H1 (cell line): ENCODE measurements around the gene TMEM255B. TPM values are rescaled to one million over a fixed set of nuclear protein-coding genes. Genes with fewer than 3 reads are reported as not detected.

Source experiments
- CTCF ChIA-PET: fragments of 300-600 bp; sonication (Branson Sonifier 250); formaldehyde crosslinking; loops from one replicate; lab custom pipeline; 2021; ENCODE audit not compliant: partially characterized antibody; lab: Charles Lee
- POLR2A ChIA-PET: fragments of 300-600 bp; sonication (Branson Sonifier 250); formaldehyde crosslinking; loops from one replicate; lab custom pipeline; 2021; ENCODE audit warnings: inconsistent platforms; ENCODE audit not compliant: partially characterized antibody; lab: Charles Lee
- DNase-seq, 2 experiments: peaks; one replicate each; pipeline versions ENCODE4 v3.0.0 to v3.0.0-alpha.2; 2010 to 2022; ENCODE audit warnings: low spot score in 2 of 2, low read depth in 1 of 2, mixed read lengths in 1 of 2
- FAIRE-seq: peaks from 2 replicates; lab custom pipeline; 2011; peaks lifted over from hg19 to GRCh38; lab: Jason Lieb, UNC
- H2AFZ ChIP-seq: 2 replicates; pipeline ENCODE4 v1.8.1; 2012; ENCODE audit warnings: low read length, inconsistent platforms
- H2AK5ac ChIP-seq: 2 replicates; pipeline ENCODE4 v1.6.1; 2013; ENCODE audit warnings: low read depth, low read length
- H2BK120ac ChIP-seq: replicated peaks from 2 replicates; pipeline ENCODE3; 2013; ENCODE audit warnings: low read depth, low read length, inconsistent platforms
- H2BK12ac ChIP-seq: 2 replicates; pipeline ENCODE4 v1.6.1; 2013; ENCODE audit warnings: low read depth, low read length
- H2BK15ac ChIP-seq: 2 replicates; pipeline ENCODE4 v1.6.1; 2013; ENCODE audit warnings: low read length
- H2BK20ac ChIP-seq: 2 replicates; pipeline ENCODE4 v1.6.1; 2013; ENCODE audit warnings: low read length
- H2BK5ac ChIP-seq: 2 replicates; pipeline ENCODE4 v1.6.1; 2013; ENCODE audit warnings: low read depth, low read length
- H3K14ac ChIP-seq: 2 replicates; pipeline ENCODE4 v1.6.1; 2013; ENCODE audit warnings: inconsistent platforms; ENCODE audit not compliant: insufficient read length
- H3K18ac ChIP-seq: 2 replicates; pipeline ENCODE4 v1.6.1; 2013; ENCODE audit warnings: low read length; ENCODE audit errors: extremely low read depth
- H3K23ac ChIP-seq: 2 replicates; pipeline ENCODE4 v1.6.1; 2013; ENCODE audit warnings: inconsistent platforms; ENCODE audit not compliant: insufficient read length
- H3K23me2 ChIP-seq: 2 replicates; pipeline ENCODE4 v1.6.1; 2013; ENCODE audit warnings: low read depth, low read length
- H3K27ac ChIP-seq: 2 replicates; pipeline ENCODE4 v1.6.1; 2011; ENCODE audit warnings: low read depth, low read length, inconsistent platforms
- H3K27me3 ChIP-seq, 4 experiments: replicated peaks in 1 of 4; 1 replicate in 1 of 4; 2 replicates in 3 of 4; pipeline versions ENCODE4 v1.6.1 to v1.8.1; 2011 to 2013; ENCODE audit warnings: low read length in 3 of 4, mild to moderate bottlenecking in 3 of 4, inconsistent platforms in 2 of 4, mixed read lengths in 2 of 4, moderate library complexity in 1 of 4; ENCODE audit not compliant: control insufficient read depth in 3 of 4, insufficient read depth in 3 of 4; ENCODE audit errors: extremely low read depth in 1 of 4
- H3K36me3 ChIP-seq, 4 experiments: 2 replicates each; pipeline versions ENCODE4 v1.6.1 to v1.8.1; 2011 to 2013; ENCODE audit warnings: mild to moderate bottlenecking in 4 of 4, low read length in 3 of 4, moderate library complexity in 2 of 4, control low read depth in 1 of 4, inconsistent platforms in 1 of 4; ENCODE audit not compliant: insufficient read depth in 4 of 4, control insufficient read depth in 2 of 4
- H3K4ac ChIP-seq: replicated peaks from 2 replicates; pipeline ENCODE3; 2013; ENCODE audit warnings: low read length, low read depth, mixed read lengths, inconsistent platforms; ENCODE audit not compliant: insufficient read length
- H3K4me1 ChIP-seq, 4 experiments: replicated peaks in 1 of 4; 1 replicate in 1 of 4; 2 replicates in 3 of 4; pipeline versions ENCODE4 v1.6.1 to v1.8.1; 2011 to 2013; ENCODE audit warnings: low read length in 3 of 4, inconsistent platforms in 2 of 4, mixed read lengths in 1 of 4; ENCODE audit not compliant: insufficient read depth in 4 of 4, control insufficient read depth in 3 of 4
- H3K4me2 ChIP-seq, 2 experiments: 2 replicates each; pipeline versions ENCODE4 v1.6.1 to v1.8.1; 2011 to 2013; ENCODE audit warnings: low read depth in 2 of 2, low read length in 2 of 2, control low read depth in 1 of 2, inconsistent platforms in 1 of 2, mild to moderate bottlenecking in 1 of 2; ENCODE audit not compliant: insufficient read depth in 1 of 2
- H3K4me3 ChIP-seq, 4 experiments: fragments of 200-600, 300-600 bp in 1 of 4; sonication (generic), shearing (Covaris generic), sonication (Bioruptor Twin) in 1 of 4; 2 replicates each; pipeline versions ENCODE4 v1.5.1 to v1.8.1; 2011 to 2016; ENCODE audit warnings: low read length in 4 of 4, low read depth in 3 of 4, control low read depth in 2 of 4, inconsistent platforms in 2 of 4, mild to moderate bottlenecking in 2 of 4, mixed read lengths in 1 of 4, moderate library complexity in 1 of 4; ENCODE audit not compliant: insufficient read depth in 2 of 4; ENCODE audit errors: extremely low read depth in 1 of 4
- H3K56ac ChIP-seq: replicated peaks from 2 replicates; pipeline ENCODE3; 2013; ENCODE audit warnings: low read depth, mild to moderate bottlenecking, mixed read lengths, low read length, inconsistent platforms; ENCODE audit not compliant: insufficient read length
- H3K79me1 ChIP-seq: 2 replicates; pipeline ENCODE4 v1.6.1; 2013; ENCODE audit warnings: low read depth, low read length, control low read depth
- H3K79me2 ChIP-seq, 2 experiments: 2 replicates each; pipeline versions ENCODE4 v1.6.1 to v1.8.1; 2012 to 2013; ENCODE audit warnings: low read length in 2 of 2, mild to moderate bottlenecking in 2 of 2, inconsistent platforms in 1 of 2; ENCODE audit not compliant: insufficient read depth in 2 of 2, control insufficient read depth in 1 of 2
- H3K9ac ChIP-seq, 4 experiments: replicated peaks in 1 of 4; 1 replicate in 1 of 4; 2 replicates in 3 of 4; pipeline versions ENCODE4 v1.6.1 to v1.8.1; 2011 to 2013; ENCODE audit warnings: low read depth in 3 of 4, low read length in 3 of 4, control low read depth in 2 of 4, mild to moderate bottlenecking in 2 of 4, moderate library complexity in 2 of 4, inconsistent platforms in 1 of 4; ENCODE audit errors: extremely low read depth in 1 of 4
- H3K9me3 ChIP-seq, 2 experiments: 2 replicates each; pipeline versions ENCODE4 v1.6.1 to v1.8.1; 2012 to 2013; ENCODE audit warnings: mild to moderate bottlenecking in 2 of 2, moderate library complexity in 2 of 2, control low read depth in 1 of 2, inconsistent platforms in 1 of 2, low read depth in 1 of 2, low read length in 1 of 2, mixed read lengths in 1 of 2; ENCODE audit not compliant: insufficient read depth in 2 of 2
- H4K20me1 ChIP-seq, 2 experiments: replicated peaks in 1 of 2; 2 replicates each; pipeline versions ENCODE3 to v1.8.1; 2011 to 2013; ENCODE audit warnings: inconsistent platforms in 2 of 2, low read length in 2 of 2, mild to moderate bottlenecking in 1 of 2; ENCODE audit not compliant: insufficient read depth in 2 of 2, control insufficient read depth in 1 of 2
- H4K5ac ChIP-seq: 2 replicates; pipeline ENCODE4 v1.6.1; 2013; ENCODE audit warnings: low read length, low read depth, mixed read lengths, inconsistent platforms; ENCODE audit not compliant: insufficient read length
- H4K8ac ChIP-seq: 2 replicates; pipeline ENCODE4 v1.8.0; 2013; ENCODE audit warnings: mild to moderate bottlenecking, moderate library complexity, low read length, inconsistent platforms; ENCODE audit not compliant: insufficient read depth; ENCODE audit errors: extremely low read depth
- H4K91ac ChIP-seq: replicated peaks from 2 replicates; pipeline ENCODE3; 2013; ENCODE audit warnings: low read length, mixed read lengths, inconsistent platforms; ENCODE audit not compliant: insufficient read length
- BCL11A ChIP-seq, 2 experiments: IDR thresholded peaks; one replicate each; pipeline ENCODE4 v1.6.1; 2011; ENCODE audit warnings: low read depth in 2 of 2, low read length in 2 of 2, mild to moderate bottlenecking in 2 of 2
- CTBP2 ChIP-seq: IDR thresholded peaks from 2 replicates; pipeline ENCODE4 v1.7.0; 2011; ENCODE audit warnings: borderline replicate concordance, mild to moderate bottlenecking, moderate library complexity, mixed read lengths, low read length; ENCODE audit not compliant: insufficient read depth, insufficient read length
- EGR1 ChIP-seq: IDR thresholded peaks from 2 replicates; pipeline ENCODE4 v1.6.1; 2011; ENCODE audit warnings: low read depth, low read length, borderline replicate concordance
- EP300 ChIP-seq, 2 experiments: IDR thresholded peaks; 1 replicate in 1 of 2; 2 replicates in 1 of 2; pipeline ENCODE4 v1.6.1; 2011 to 2012; ENCODE audit warnings: low read depth in 2 of 2, low read length in 2 of 2, mild to moderate bottlenecking in 2 of 2, borderline replicate concordance in 1 of 2, inconsistent platforms in 1 of 2, moderate library complexity in 1 of 2
- GTF2F1 ChIP-seq: IDR thresholded peaks from 2 replicates; pipeline ENCODE4 v1.6.1; 2012; ENCODE audit warnings: low read depth, low read length, improper control_type of control experiment, borderline replicate concordance
- KDM5A ChIP-seq: fragments of 200-600 bp; IDR thresholded peaks from 2 replicates; pipeline ENCODE4 v1.7.1; 2012; ENCODE audit warnings: mild to moderate bottlenecking, low read length, inconsistent platforms, mixed read lengths
- MAX ChIP-seq: IDR thresholded peaks from 2 replicates; pipeline ENCODE4 v1.6.1; 2012; ENCODE audit warnings: inconsistent platforms
- POLR2A ChIP-seq, 2 experiments: IDR thresholded peaks; 1 replicate in 1 of 2; 2 replicates in 1 of 2; pipeline ENCODE4 v1.6.1; 2011; ENCODE audit warnings: low read depth in 2 of 2, low read length in 2 of 2, mild to moderate bottlenecking in 2 of 2; ENCODE audit errors: control extremely low read depth in 1 of 2
- RFX5 ChIP-seq: IDR thresholded peaks from 2 replicates; pipeline ENCODE4 v1.6.1; 2011; ENCODE audit warnings: low read depth, low read length, improper control_type of control experiment, borderline replicate concordance
- SAP30 ChIP-seq: fragments of 300-600 bp; sonication (generic); IDR thresholded peaks from 2 replicates; pipeline ENCODE4 v1.7.1; 2012; ENCODE audit warnings: low read length, moderate library complexity, mild to moderate bottlenecking, inconsistent platforms; ENCODE audit not compliant: insufficient read depth, insufficient replicate concordance
- SIRT6 ChIP-seq: IDR thresholded peaks from one replicate; pipeline ENCODE4 v1.7.1; 2012; ENCODE audit warnings: low read length, inconsistent platforms
- SRF ChIP-seq: IDR thresholded peaks from 2 replicates; pipeline ENCODE4 v1.6.1; 2011; ENCODE audit warnings: mild to moderate bottlenecking, low read depth, low read length, moderate library complexity
- ZNF274 ChIP-seq: IDR thresholded peaks from 2 replicates; pipeline ENCODE4 v1.7.0; 2012; ENCODE audit warnings: low read length, borderline replicate concordance; ENCODE audit errors: extremely low read depth
- WGBS, 2 experiments: shearing (Covaris generic) in 1 of 2; methylation state at CpG; one replicate each; pipeline versions ENCODE4 v1.1.6 to v1.1.7; 2013 to 2015; ENCODE audit warnings: low lambda C conversion rate in 2 of 2, mixed read lengths in 2 of 2, inconsistent platforms in 1 of 2, low coverage in 1 of 2, missing lambda C conversion rate in 1 of 2; ENCODE audit not compliant: insufficient replicate concordance in 2 of 2, insufficient coverage in 1 of 2, insufficient read length in 1 of 2; ENCODE audit errors: extremely low coverage in 1 of 2, missing lambda C conversion rate in 1 of 2; 5-methylcytosine and 5-hydroxymethylcytosine counted together
- polyA plus RNA-seq, 7 experiments: library from polyadenylated mRNA; depleted of rRNA in 3 of 7; stranded (reverse) in 5 of 7; unstranded in 2 of 7; fragments of >200 nt in 5 of 7; fragments of 200-250 nt in 2 of 7; gene quantifications; 1 replicate in 5 of 7; 2 replicates in 1 of 7; 4 replicates in 1 of 7; pipeline versions ENCODE4 v1.2.1 to v1.2.3, GENCODE V29; 2011 to 2013; ENCODE audit warnings: missing spikeins in 2 of 7, mixed read lengths in 2 of 7
- total RNA-seq: library from RNA; stranded (reverse); fragmentation: NEBNext Ultra II Directional; extraction: Animal tissue kit (Norgen Biotek cat#: 25700); gene quantifications from 2 replicates; pipeline ENCODE4 v1.2.1, GENCODE V29; 2021

Gene TMEM255B
- total and polyA plus RNA-seq, 2 of the 8 experiments (the other 6 are each of a cell fraction or from before 2014, with no cell fraction given) = 3.4 to 4.4 TPM

- no peak overlapping the region for H3K4ac ChIP-seq
- no peak overlapping the region for H2BK120ac ChIP-seq
- DNase-seq (no peak), FAIRE-seq (no peak)
- ChIA-PET CTCF (interaction anchor here (0.7 to 1.0 kb wide), 3 partner anchors 13 to 22 kb away, joined by 3 read pairs; no protein-coding TSS in a partner anchor), POLR2A (no interaction called here)
- no peak overlapping the region for H3K18ac ChIP-seq
- H3K79me2 ChIP-seq = peaks cover 0 to 4% of the 10 kb centered on the region in 2 experiments; a peak in 1 of 4 replicates
- H3K4me1 ChIP-seq = peaks cover 3 to 10% (median 5%) of the 10 kb centered on the region in 4 experiments; a peak in 5 of 7 replicates
- no peak overlapping the region for H3K9ac ChIP-seq
- H3K9me3 ChIP-seq = peaks cover 9 to 10% of the 10 kb centered on the region in 2 experiments; a peak in 3 of 4 replicates
- H4K8ac ChIP-seq = no peak overlapping the region
- peaks cover 10% of the 10 kb centered on the region; the same call in 1 of the 2 replicates for H3K23me2 ChIP-seq
- no peak overlapping the region for H3K4me2 ChIP-seq
- H4K91ac ChIP-seq = no peak overlapping the region
- no peaks in the 10 kb centered on the region; the same call in 1 of the 2 replicates for H3K79me1 ChIP-seq
- no peak overlapping the region for H3K14ac ChIP-seq
- no peak overlapping the region; the same call in 1 of the 2 replicates for H2BK20ac ChIP-seq
- no peaks in the 10 kb centered on the region; a peak in 1 of 8 replicates for H3K36me3 ChIP-seq
- 88% methylated on average over 7 of the region's 7 CpGs; no CpG with 5 or more reads in 1 of the 2 experiments for WGBS, 2 experiments
- H3K56ac ChIP-seq = no peak overlapping the region
- H3K23ac ChIP-seq = no peak overlapping the region
- H3K4me3 ChIP-seq = no peak overlapping the region
- no peak overlapping the region for H4K5ac ChIP-seq
- H2AK5ac ChIP-seq = no peak overlapping the region
- peaks cover 0 to 15% (median 5%) of the 10 kb centered on the region in 4 experiments; a peak in 4 of 7 replicates for H3K27me3 ChIP-seq
- peaks cover 0 to 13% of the 10 kb centered on the region in 2 experiments for H4K20me1 ChIP-seq
- H2BK12ac ChIP-seq = no peak overlapping the region
- no peak overlapping the region for H3K27ac ChIP-seq
- H2BK15ac ChIP-seq = no peak overlapping the region
- no peak overlapping the region for H2BK5ac ChIP-seq
- no peak overlapping the region for H2AFZ ChIP-seq
- no peak for TF ChIP-seq GTF2F1
- no peak for TF ChIP-seq EP300 (IDR thresholded peaks at IDR 0.05; ENCODE audit: borderline replicate concordance in 1 of 2, low read depth in 2 of 2, low read length in 2 of 2)
- no peak for TF ChIP-seq RFX5
- TF ChIP-seq EGR1 = no peak
- no peak for TF ChIP-seq SIRT6
- no peak for TF ChIP-seq POLR2A (IDR thresholded peaks at IDR 0.05; ENCODE audit: control extremely low read depth in 1 of 2, low read depth in 2 of 2, low read length in 2 of 2)
- no peak for TF ChIP-seq SRF
- TF ChIP-seq ZNF274 = no peak
- TF ChIP-seq MAX = no peak
- TF ChIP-seq CTBP2 = no peak
- no peak for TF ChIP-seq KDM5A
- TF ChIP-seq BCL11A (IDR thresholded peaks at IDR 0.05; ENCODE audit: low read depth in 2 of 2, low read length in 2 of 2) = no peak
- no peak for TF ChIP-seq SAP30
These were observed 4.8 kb upstream of the TMEM255B start for GRCh38 chr13:113754242-113754641.
